ENCODE data around the gene TMEM132C. TPM values are rescaled to one million over a fixed set of nuclear protein-coding genes. Genes with fewer than 3 reads are reported as not detected.
"Not testable (repeated sequence)": the region's sequence is repeated elsewhere in the genome, so short reads cannot be mapped to it uniquely, and the experiment has no call there.

Gene TMEM132C
- total RNA-seq, 2 experiments from 2014 or later, result not detected

DNA sequence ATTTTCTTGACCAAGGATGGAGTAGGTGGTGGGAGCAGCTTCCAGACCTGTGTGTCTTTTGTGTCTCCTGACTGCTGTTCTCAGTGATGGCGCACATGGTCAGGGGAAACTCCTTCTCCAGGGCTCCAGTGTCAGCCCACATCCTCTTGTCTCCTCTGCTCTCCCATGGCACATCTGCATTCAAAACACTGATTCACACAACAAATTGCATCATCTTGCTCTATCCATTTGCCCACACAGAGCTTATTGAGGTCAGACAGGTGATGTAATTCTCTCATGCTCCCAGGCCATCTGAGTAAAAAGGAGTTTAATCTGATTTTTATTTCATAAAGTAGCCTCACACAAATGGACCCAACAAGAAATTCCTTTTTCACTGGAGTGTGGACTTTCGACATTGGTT is 21.8 kb upstream of the TMEM132C start:
- no peaks in the 10 kb centered on the region for H3K9me2 ChIP-seq (ENCODE audit: insufficient read depth, low read length)

DNA sequence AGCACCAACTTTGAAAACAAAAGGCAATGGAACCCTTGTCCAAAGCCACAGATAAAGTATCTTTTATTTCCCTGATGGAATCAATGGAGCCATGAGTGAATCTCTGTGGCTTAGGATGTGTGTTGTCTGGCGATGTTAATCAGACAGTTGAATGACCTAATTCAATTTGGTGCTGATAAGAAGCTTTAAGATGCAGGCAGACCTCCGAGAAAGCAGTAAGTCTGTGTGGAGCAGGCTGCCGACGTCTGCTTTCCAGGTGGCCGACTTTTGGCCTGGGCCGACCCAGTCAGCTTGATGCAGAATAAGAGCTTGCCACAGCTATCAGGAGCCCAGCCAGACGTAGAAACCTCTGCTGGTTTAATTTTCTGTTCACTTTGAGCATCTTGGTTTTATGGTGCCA is 21.1 kb upstream of the TMEM132C start:
- H3K27ac ChIP-seq (ENCODE audit: low read depth, low read length, poor library complexity, severe bottlenecking), result no peak overlapping the region
- ChIA-PET CTCF (ENCODE audit: unreplicated experiment) (no interaction called here), POLR2A (no interaction called here)
- no peaks in the 10 kb centered on the region for H3K79me2 ChIP-seq (ENCODE audit: insufficient read depth, low read depth, low read length)
- no peaks in the 10 kb centered on the region for H3K9me2 ChIP-seq (ENCODE audit: insufficient read depth, low read length)
- DNase-seq (ENCODE audit: low spot score), result no peak
- intact Hi-C loops (cut with micrococcal nuclease; ENCODE audit: unreplicated experiment), result no loop called here
- H4K20me1 ChIP-seq (ENCODE audit: insufficient read depth, low read length), result no peaks in the 10 kb centered on the region
- H3K36me3 ChIP-seq (ENCODE audit: insufficient read depth, low read length), result no peaks in the 10 kb centered on the region
- H3K4me3 ChIP-seq (ENCODE audit: low read depth, low read length, poor library complexity, severe bottlenecking), result no peak overlapping the region
- no peak overlapping the region for H2AFZ ChIP-seq (ENCODE audit: low read length)
- no peak overlapping the region for H3K4me2 ChIP-seq (ENCODE audit: low read length)
- H3K4me1 ChIP-seq (ENCODE audit: insufficient read depth, low read length, poor library complexity, severe bottlenecking), result no peaks in the 10 kb centered on the region
- H3K9me3 ChIP-seq (ENCODE audit: low read length), result no peaks in the 10 kb centered on the region
- TF ChIP-seq, protein P1, sequence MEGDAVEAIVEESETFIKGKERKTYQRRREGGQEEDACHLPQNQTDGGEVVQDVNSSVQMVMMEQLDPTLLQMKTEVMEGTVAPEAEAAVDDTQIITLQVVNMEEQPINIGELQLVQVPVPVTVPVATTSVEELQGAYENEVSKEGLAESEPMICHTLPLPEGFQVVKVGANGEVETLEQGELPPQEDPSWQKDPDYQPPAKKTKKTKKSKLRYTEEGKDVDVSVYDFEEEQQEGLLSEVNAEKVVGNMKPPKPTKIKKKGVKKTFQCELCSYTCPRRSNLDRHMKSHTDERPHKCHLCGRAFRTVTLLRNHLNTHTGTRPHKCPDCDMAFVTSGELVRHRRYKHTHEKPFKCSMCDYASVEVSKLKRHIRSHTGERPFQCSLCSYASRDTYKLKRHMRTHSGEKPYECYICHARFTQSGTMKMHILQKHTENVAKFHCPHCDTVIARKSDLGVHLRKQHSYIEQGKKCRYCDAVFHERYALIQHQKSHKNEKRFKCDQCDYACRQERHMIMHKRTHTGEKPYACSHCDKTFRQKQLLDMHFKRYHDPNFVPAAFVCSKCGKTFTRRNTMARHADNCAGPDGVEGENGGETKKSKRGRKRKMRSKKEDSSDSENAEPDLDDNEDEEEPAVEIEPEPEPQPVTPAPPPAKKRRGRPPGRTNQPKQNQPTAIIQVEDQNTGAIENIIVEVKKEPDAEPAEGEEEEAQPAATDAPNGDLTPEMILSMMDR (conservative IDR thresholded peaks at IDR 0.05; ENCODE audit: low read length), result no peak
- no peak for TF ChIP-seq EZH2phosphoT487 (IDR thresholded peaks at IDR 0.05; ENCODE audit: borderline replicate concordance, low read depth, low read length)
- no TSS peak for BruUV-seq (replicated peaks)

More for the DNA sequence above, 21.8 kb upstream of the TMEM132C start:
- CTCF ChIA-PET (ENCODE audit: unreplicated experiment), result no interaction called here
- BruUV-seq (replicated peaks), result no TSS peak
- POLR2A ChIA-PET, result no interaction called here
- no peak overlapping the region for H3K4me3 ChIP-seq (ENCODE audit: low read depth, low read length, poor library complexity, severe bottlenecking)
- no peaks in the 10 kb centered on the region for H3K9me3 ChIP-seq (ENCODE audit: low read length)
- H3K4me2 ChIP-seq (ENCODE audit: low read length), result no peak overlapping the region
- no peaks in the 10 kb centered on the region for H3K36me3 ChIP-seq (ENCODE audit: insufficient read depth, low read length)
- intact Hi-C loops (cut with micrococcal nuclease; ENCODE audit: unreplicated experiment), result no loop called here
- TF ChIP-seq, protein P1 (conservative IDR thresholded peaks at IDR 0.05; ENCODE audit: low read length), result no peak
- no peak for TF ChIP-seq EZH2phosphoT487 (IDR thresholded peaks at IDR 0.05; ENCODE audit: borderline replicate concordance, low read depth, low read length)
- H4K20me1 ChIP-seq (ENCODE audit: insufficient read depth, low read length), result no peaks in the 10 kb centered on the region
- H3K79me2 ChIP-seq (ENCODE audit: insufficient read depth, low read depth, low read length), result no peaks in the 10 kb centered on the region
- no peaks in the 10 kb centered on the region for H3K4me1 ChIP-seq (ENCODE audit: insufficient read depth, low read length, poor library complexity, severe bottlenecking)
- H3K27ac ChIP-seq (ENCODE audit: low read depth, low read length, poor library complexity, severe bottlenecking), result no peak overlapping the region
- DNase-seq (ENCODE audit: low spot score), result no peak
- H2AFZ ChIP-seq (ENCODE audit: low read length), result no peak overlapping the region

DNA sequence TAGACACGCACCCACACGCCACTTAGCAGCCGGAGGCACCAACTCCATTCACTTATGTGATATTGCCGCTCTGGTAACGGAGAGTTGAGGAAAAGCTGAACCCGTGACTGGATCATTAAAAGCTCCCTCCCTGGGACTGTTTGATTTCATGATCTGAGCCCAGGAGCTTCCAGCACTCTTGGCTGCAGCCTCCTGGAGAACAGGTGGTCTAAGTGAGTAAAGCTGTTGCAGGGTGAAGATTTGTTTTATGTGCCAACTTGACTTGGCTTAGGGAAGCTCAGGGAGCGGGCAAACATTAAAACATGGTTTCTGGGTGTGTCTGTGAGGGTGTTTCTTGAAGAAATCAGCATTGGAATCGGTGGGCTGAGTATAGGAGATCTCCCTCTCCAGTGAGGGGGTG is 16.9 kb upstream of the TMEM132C start:
- Histone ChIP-seq H3K9me3 (ENCODE audit: low read length) (no peaks in the 10 kb centered on the region), H3K36me3 (ENCODE audit: insufficient read depth, low read length) (no peaks in the 10 kb centered on the region), H3K9me2 (ENCODE audit: insufficient read depth, low read length) (no peaks in the 10 kb centered on the region), H4K20me1 (ENCODE audit: insufficient read depth, low read length) (no peaks in the 10 kb centered on the region), H3K79me2 (ENCODE audit: insufficient read depth, low read depth, low read length) (no peaks in the 10 kb centered on the region), H3K4me2 (ENCODE audit: low read length) (no peak overlapping the region), H3K27ac (ENCODE audit: low read depth, low read length, poor library complexity, severe bottlenecking) (no peak overlapping the region), H2AFZ (ENCODE audit: low read length) (no peak overlapping the region), H3K4me1 (ENCODE audit: insufficient read depth, low read length, poor library complexity, severe bottlenecking) (no peaks in the 10 kb centered on the region), H3K4me3 (ENCODE audit: low read depth, low read length, poor library complexity, severe bottlenecking) (no peak overlapping the region)
- intact Hi-C loops (cut with micrococcal nuclease; ENCODE audit: unreplicated experiment), result loop anchor here (10.0 kb wide), 1 partner anchor 135 kb away; no protein-coding TSS in a partner anchor
- TF ChIP-seq, protein P1 (conservative IDR thresholded peaks at IDR 0.05; ENCODE audit: low read length), result no peak
- no peak for TF ChIP-seq EZH2phosphoT487 (IDR thresholded peaks at IDR 0.05; ENCODE audit: borderline replicate concordance, low read depth, low read length)
- ChIA-PET POLR2A (no interaction called here), CTCF (ENCODE audit: unreplicated experiment) (no interaction called here)
- DNase-seq (ENCODE audit: low spot score), result no peak
- BruUV-seq (replicated peaks), result no TSS peak

DNA sequence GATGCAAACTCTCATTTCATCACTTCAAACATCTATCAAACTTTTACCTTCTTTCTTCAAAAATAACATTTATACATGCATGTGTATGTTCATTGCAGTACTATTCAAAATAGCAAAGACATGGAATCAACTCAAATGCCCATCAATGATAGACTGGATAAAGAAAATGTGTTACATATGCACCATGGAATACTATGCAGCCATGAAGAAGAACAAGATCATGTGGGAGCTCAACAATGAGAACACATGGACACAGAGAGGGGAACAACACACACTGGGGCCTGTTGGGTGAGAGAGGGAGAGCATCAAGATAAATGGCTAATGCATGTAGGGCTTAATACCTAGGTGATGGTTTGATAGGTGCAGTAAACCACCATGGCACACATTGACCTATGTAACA is 13.1 kb upstream of the TMEM132C start:
- H2AFZ ChIP-seq (ENCODE audit: low read length); H3K9me2 ChIP-seq (ENCODE audit: insufficient read depth, low read length); H3K27ac ChIP-seq (ENCODE audit: low read depth, low read length, poor library complexity, severe bottlenecking); H3K36me3 ChIP-seq (ENCODE audit: insufficient read depth, low read length); H3K79me2 ChIP-seq (ENCODE audit: insufficient read depth, low read depth, low read length); CTCF ChIA-PET (ENCODE audit: unreplicated experiment); H3K4me3 ChIP-seq (ENCODE audit: low read depth, low read length, poor library complexity, severe bottlenecking); H4K20me1 ChIP-seq (ENCODE audit: insufficient read depth, low read length); BruUV-seq (replicated peaks); POLR2A ChIA-PET; H3K4me2 ChIP-seq (ENCODE audit: low read length); H3K9me3 ChIP-seq (ENCODE audit: low read length); DNase-seq (ENCODE audit: low spot score); H3K4me1 ChIP-seq (ENCODE audit: insufficient read depth, low read length, poor library complexity, severe bottlenecking): not testable (repeated sequence)
- intact Hi-C loops (cut with micrococcal nuclease; ENCODE audit: unreplicated experiment), result loop anchor here (10.0 kb wide), 1 partner anchor 131 kb away; no protein-coding TSS in a partner anchor

All from OCI-LY7 (cell line).